Measurements from ENCODE around the gene SLC19A2. TPM values are rescaled to one million over a fixed set of nuclear protein-coding genes. Genes with fewer than 3 reads are reported as not detected.

The SLC19A2 gene
- total RNA-seq, 4 donors from 2014 or later, result 12.6 to 52.4 (median 16.7) TPM

DNA sequence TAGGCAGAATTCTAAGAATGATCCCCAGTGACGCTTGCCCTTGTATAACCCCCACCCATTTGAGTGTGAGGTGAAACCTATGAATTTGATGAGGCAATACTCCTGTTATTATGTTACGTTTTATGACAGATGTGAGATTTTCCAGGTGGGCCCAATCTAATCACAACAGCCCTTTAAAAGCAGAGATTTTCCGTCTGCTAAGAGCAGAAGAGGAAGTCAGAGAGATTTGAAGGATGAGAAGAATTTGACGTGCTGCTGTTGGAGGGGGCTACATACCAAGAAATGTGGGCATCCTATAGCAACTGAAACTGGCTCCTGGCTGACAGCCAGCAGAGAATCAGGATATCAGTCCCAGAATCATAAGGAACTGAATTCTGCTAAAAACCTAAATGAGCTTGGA lies 2.4 kb upstream of the SLC19A2 start:
- Histone ChIP-seq H3K27me3 (no peaks in the 10 kb centered on the region), H3K4me1 (no peaks in the 10 kb centered on the region), H3K36me3 (no peaks in the 10 kb centered on the region), H3K27ac (no peak overlapping the region), H3K4me3 (no peak overlapping the region), H3K9me3 (no peaks in the 10 kb centered on the region)
- DNase-seq, result no peak
- TF ChIP-seq POLR2A (IDR thresholded peaks at IDR 0.05), result no peak
- TF ChIP-seq, protein P1, sequence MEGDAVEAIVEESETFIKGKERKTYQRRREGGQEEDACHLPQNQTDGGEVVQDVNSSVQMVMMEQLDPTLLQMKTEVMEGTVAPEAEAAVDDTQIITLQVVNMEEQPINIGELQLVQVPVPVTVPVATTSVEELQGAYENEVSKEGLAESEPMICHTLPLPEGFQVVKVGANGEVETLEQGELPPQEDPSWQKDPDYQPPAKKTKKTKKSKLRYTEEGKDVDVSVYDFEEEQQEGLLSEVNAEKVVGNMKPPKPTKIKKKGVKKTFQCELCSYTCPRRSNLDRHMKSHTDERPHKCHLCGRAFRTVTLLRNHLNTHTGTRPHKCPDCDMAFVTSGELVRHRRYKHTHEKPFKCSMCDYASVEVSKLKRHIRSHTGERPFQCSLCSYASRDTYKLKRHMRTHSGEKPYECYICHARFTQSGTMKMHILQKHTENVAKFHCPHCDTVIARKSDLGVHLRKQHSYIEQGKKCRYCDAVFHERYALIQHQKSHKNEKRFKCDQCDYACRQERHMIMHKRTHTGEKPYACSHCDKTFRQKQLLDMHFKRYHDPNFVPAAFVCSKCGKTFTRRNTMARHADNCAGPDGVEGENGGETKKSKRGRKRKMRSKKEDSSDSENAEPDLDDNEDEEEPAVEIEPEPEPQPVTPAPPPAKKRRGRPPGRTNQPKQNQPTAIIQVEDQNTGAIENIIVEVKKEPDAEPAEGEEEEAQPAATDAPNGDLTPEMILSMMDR (IDR thresholded peaks at IDR 0.05), result no peak
- intact Hi-C loops (cut with DNase I; ENCODE audit: low total_unique reads), result no loop called here

DNA sequence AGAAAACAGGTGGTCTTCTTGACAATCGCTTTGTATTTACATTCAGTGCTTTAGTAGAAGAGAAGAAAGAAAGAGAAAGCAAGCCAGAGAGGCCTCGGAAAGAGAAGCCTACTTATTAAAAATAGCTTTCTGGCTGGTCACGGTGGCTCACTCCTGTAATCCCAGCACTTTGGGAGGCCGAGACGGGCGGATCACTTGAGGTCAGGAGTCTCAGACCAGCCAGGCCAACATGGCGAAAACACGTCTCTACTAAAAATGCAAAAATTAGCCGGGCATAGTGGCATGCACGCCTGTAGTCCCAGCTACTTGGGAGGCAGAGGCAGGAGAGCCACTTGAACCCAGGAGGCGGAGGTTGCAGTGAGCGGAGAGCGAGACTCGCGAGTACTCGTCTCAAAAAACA lies 1.8 kb upstream of the SLC19A2 start:
- Histone ChIP-seq H3K27ac (peak overlapping the region; percentile 97 to 100), H3K4me1 (no peaks in the 10 kb centered on the region), H3K27me3 (no peaks in the 10 kb centered on the region), H3K9me3 (no peaks in the 10 kb centered on the region), H3K4me3 (no peak overlapping the region), H3K36me3 (no peaks in the 10 kb centered on the region)
- TF ChIP-seq POLR2A (IDR thresholded peaks at IDR 0.05), result no peak
- TF ChIP-seq, protein P1 (IDR thresholded peaks at IDR 0.05), result no peak
- intact Hi-C loops (cut with DNase I; ENCODE audit: low total_unique reads), result no loop called here
- DNase-seq, result no peak

DNA sequence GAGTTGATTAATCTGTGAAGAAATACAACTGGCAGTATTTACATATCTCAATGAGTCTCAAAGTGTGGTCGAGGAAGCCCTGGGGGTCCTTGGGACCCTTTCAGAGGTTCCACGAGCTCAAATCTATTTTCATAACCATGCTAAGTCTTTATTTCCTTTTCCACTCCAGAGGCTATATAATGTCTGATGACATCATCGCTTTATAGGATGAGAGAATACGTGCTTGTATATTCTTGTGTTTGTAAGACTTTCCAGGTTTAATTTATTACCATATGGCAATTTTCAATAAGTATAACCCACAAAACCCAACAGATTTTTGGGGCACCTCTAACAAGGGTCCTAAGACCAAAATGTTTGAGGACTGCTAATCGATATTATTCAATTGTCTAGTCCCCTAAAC lies 1.4 kb upstream of the SLC19A2 start:
- DNase-seq, result no peak
- no peaks in the 10 kb centered on the region for H3K4me1 ChIP-seq
- peak overlapping the region in 1 of 2 donors; percentile 71 for H3K4me3 ChIP-seq
- H3K27me3 ChIP-seq, result no peaks in the 10 kb centered on the region
- intact Hi-C loops (cut with DNase I; ENCODE audit: low total_unique reads), result no loop called here
- TF ChIP-seq, protein P1 (IDR thresholded peaks at IDR 0.05), result no peak
- TF ChIP-seq POLR2A (IDR thresholded peaks at IDR 0.05), result no peak
- H3K27ac ChIP-seq, result peak overlapping the region; percentile 97 to 100
- no peaks in the 10 kb centered on the region for H3K9me3 ChIP-seq
- H3K36me3 ChIP-seq, result no peaks in the 10 kb centered on the region

DNA sequence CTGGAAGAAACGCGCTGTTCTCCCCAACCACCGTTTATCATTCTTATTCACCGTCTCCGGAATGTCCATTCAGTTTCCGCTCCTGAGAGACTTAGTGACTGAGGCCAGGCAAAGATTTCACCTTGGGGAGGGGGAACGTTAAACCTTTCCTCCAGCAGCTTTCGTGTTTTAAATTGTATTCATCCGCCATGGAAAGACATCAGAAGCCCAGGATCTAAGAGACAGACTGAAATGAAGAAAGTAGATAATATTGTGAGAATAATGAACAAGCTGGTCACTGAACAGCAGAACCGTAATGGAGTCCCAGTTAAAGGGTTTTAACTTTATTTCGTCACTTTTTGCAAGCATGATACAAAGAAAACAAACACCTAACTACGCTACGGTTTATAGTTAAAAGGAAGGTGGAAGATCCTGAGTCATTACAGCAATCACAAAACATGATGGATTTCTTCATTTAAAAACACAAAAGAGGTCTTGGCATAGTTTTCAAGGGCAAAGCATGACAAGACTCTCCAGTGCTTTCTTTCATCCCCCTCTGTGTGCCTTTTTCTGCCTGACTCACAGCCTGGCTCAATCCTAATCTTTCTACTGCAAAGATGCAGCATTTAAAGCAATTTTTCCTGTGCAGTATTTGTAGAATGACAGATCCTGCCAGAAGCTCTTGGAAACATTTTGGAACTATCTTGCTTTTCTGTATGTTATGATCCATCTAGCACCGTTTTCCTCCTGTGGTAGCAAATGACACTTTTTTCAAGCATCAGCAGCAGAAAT lies 722 bp upstream of the SLC19A2 start:
- Histone ChIP-seq H3K27ac (peak overlapping the region; percentile 97 to 100), H3K4me1 (no peaks in the 10 kb centered on the region), H3K4me3 (peak overlapping the region; percentile 60 to 71), H3K9me3 (no peaks in the 10 kb centered on the region), H3K27me3 (no peaks in the 10 kb centered on the region), H3K36me3 (no peaks in the 10 kb centered on the region)
- DNase-seq, result peak in 1 of 2 donors; percentile 25
- TF ChIP-seq, protein P1 (IDR thresholded peaks at IDR 0.05), result no peak
- TF ChIP-seq POLR2A (IDR thresholded peaks at IDR 0.05), result no peak
- intact Hi-C loops (cut with DNase I; ENCODE audit: low total_unique reads), result no loop called here

DNA sequence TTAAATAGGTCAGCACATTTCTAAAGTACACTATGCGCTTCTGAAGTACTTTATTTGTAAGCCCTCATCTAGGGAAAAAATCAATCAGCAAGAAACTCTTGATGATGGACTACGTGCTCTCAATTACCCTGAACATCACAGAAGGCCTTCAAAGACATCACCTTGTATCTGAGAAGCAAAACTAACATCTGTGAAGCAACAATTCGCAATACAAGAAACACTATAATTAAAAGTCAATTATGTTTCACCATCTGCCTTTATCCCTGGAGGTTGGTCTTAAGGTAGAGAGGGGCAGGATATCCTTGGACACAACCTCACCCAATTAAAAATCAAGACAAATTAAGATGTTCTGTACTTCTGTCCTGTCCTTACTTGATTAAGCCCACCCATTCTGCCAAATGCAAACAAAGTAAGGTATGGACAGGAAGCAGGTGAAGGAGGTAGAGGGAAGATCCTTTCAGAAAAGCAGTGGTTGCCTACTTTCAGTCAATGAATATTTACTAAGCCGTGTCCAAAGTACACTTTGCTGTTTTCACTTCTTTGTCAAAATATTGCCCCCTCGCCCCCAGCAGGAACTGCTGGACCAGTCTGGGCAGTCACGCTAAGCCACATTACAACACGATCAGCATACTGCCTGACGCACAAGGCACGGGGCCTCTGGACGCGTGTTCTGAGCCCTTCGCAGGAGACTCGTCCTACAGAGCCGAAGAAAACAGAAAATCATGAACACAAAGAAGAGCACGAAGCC lies 887 bp downstream of the SLC19A2 start:
- peak; percentile 55 to 60 for DNase-seq
- no peak for TF ChIP-seq POLR2A (IDR thresholded peaks at IDR 0.05)
- TF ChIP-seq, protein P1 (IDR thresholded peaks at IDR 0.05), result peak in 1 of 4 experiments; percentile 7
- Histone ChIP-seq H3K9me3 (no peaks in the 10 kb centered on the region), H3K27me3 (no peaks in the 10 kb centered on the region), H3K27ac (peak overlapping the region; percentile 97 to 100), H3K4me3 (peak overlapping the region; percentile 60 to 71), H3K4me1 (no peaks in the 10 kb centered on the region), H3K36me3 (no peaks in the 10 kb centered on the region)
- intact Hi-C loops (cut with DNase I; ENCODE audit: low total_unique reads), result no loop called here
